WTC11 (cell line): ENCODE results near the gene PAK5. TPM values are rescaled to one million over a fixed set of nuclear protein-coding genes. Genes with fewer than 3 reads are reported as not detected.

Experiments used
- ATAC-seq: fragments of 200-7000 bp; cut with Tn5 transposase; 2 replicates; pipeline ENCODE4 v1.10.0; 2021; ENCODE audit warnings: mild to moderate bottlenecking, moderate library complexity
- CTCF ChIA-PET: fragments of 300-600 bp; sonication (Branson Sonifier 250); formaldehyde crosslinking; loops from one replicate; lab custom pipeline; 2021; ENCODE audit warnings: antibody characterized with exemption; lab: Charles Lee
- POLR2A ChIA-PET: fragments of 350-600 bp; sonication (Branson Sonifier 250); formaldehyde crosslinking; loops from one replicate; lab custom pipeline; 2021; ENCODE audit warnings: antibody characterized with exemption; lab: Charles Lee
- DNase-seq: peaks from one replicate; pipeline ENCODE4 v3.0.0; 2021; ENCODE audit warnings: low spot score
- H3K27ac Mint-ChIP-seq: 2 replicates; pipeline ENCODE4 v1.8.0; 2021; ENCODE audit warnings: mixed read lengths
- H3K27me3 Mint-ChIP-seq: 2 replicates; pipeline ENCODE4 v1.8.0; 2021; ENCODE audit warnings: low read depth, mild to moderate bottlenecking, moderate library complexity, mixed read lengths
- H3K36me3 Mint-ChIP-seq: 2 replicates; pipeline ENCODE4 v1.8.0; 2021; ENCODE audit warnings: mixed read lengths
- H3K4me1 Mint-ChIP-seq: 2 replicates; pipeline ENCODE4 v1.8.0; 2022; ENCODE audit warnings: mixed read lengths
- H3K4me3 Mint-ChIP-seq: 2 replicates; pipeline ENCODE4 v1.8.0; 2021; ENCODE audit warnings: mild to moderate bottlenecking, moderate library complexity, mixed read lengths
- H3K9me3 Mint-ChIP-seq: 2 replicates; pipeline ENCODE4 v1.8.0; 2021; ENCODE audit warnings: mixed read lengths
- ARID4B ChIP-seq: sonication (generic); formaldehyde crosslinking; IDR thresholded peaks from 2 replicates; pipeline ENCODE4 v1.8.0; 2023; ENCODE audit warnings: missing genetic modification reagents, mild to moderate bottlenecking, borderline replicate concordance
- CBFB ChIP-seq: sonication (generic); formaldehyde crosslinking; IDR thresholded peaks from 2 replicates; pipeline ENCODE4 v1.8.1; 2022; ENCODE audit warnings: mild to moderate bottlenecking, low read depth, missing genetic modification reagents
- CREM ChIP-seq: sonication (generic); formaldehyde crosslinking; IDR thresholded peaks from 2 replicates; pipeline ENCODE4 v1.8.1; 2022; ENCODE audit warnings: mild to moderate bottlenecking, missing genetic modification reagents, moderate library complexity
- ELF4 ChIP-seq: sonication (generic); formaldehyde crosslinking; IDR thresholded peaks from 2 replicates; pipeline ENCODE4 v1.8.1; 2022; ENCODE audit warnings: low read depth, mild to moderate bottlenecking, moderate library complexity, missing genetic modification reagents
- ESRRA ChIP-seq: sonication (generic); formaldehyde crosslinking; IDR thresholded peaks from 2 replicates; pipeline ENCODE4 v1.8.1; 2022; ENCODE audit warnings: mild to moderate bottlenecking, missing genetic modification reagents, borderline replicate concordance
- FOXJ3 ChIP-seq: sonication (generic); formaldehyde crosslinking; IDR thresholded peaks from 2 replicates; pipeline ENCODE4 v1.9.0; 2021; ENCODE audit warnings: missing genetic modification reagents, mild to moderate bottlenecking, borderline replicate concordance
- FOXP1 ChIP-seq: sonication (generic); formaldehyde crosslinking; IDR thresholded peaks from 2 replicates; pipeline ENCODE4 v1.8.0; 2022; ENCODE audit warnings: missing genetic modification reagents, mild to moderate bottlenecking, moderate library complexity, borderline replicate concordance
- FOXP4 ChIP-seq: sonication (generic); formaldehyde crosslinking; IDR thresholded peaks from 2 replicates; pipeline ENCODE4 v1.8.0; 2022; ENCODE audit warnings: mild to moderate bottlenecking, missing genetic modification reagents
- HMGXB4 ChIP-seq: sonication (generic); formaldehyde crosslinking; IDR thresholded peaks from 2 replicates; pipeline ENCODE4 v1.8.1; 2023; ENCODE audit warnings: mild to moderate bottlenecking, moderate library complexity, missing genetic modification reagents
- IRF1 ChIP-seq: sonication (generic); formaldehyde crosslinking; IDR thresholded peaks from 2 replicates; pipeline ENCODE4 v1.8.0; 2023; ENCODE audit warnings: missing genetic modification reagents
- IRF2 ChIP-seq: sonication (generic); formaldehyde crosslinking; IDR thresholded peaks from 2 replicates; pipeline ENCODE4 v1.8.0; 2022; ENCODE audit warnings: low read depth, missing genetic modification reagents, borderline replicate concordance
- MAX ChIP-seq: sonication (generic); formaldehyde crosslinking; IDR thresholded peaks from 2 replicates; pipeline ENCODE4 v1.8.0; 2022; ENCODE audit warnings: mild to moderate bottlenecking, missing genetic modification reagents
- MLX ChIP-seq: sonication (generic); formaldehyde crosslinking; IDR thresholded peaks from 2 replicates; pipeline ENCODE4 v1.8.1; 2023; ENCODE audit warnings: mild to moderate bottlenecking, missing genetic modification reagents, moderate library complexity
- NFE2L1 ChIP-seq: sonication (generic); formaldehyde crosslinking; IDR thresholded peaks from 2 replicates; pipeline ENCODE4 v1.8.1; 2023; ENCODE audit warnings: missing genetic modification reagents
- NR1H2 ChIP-seq: sonication (generic); formaldehyde crosslinking; IDR thresholded peaks from 2 replicates; pipeline ENCODE4 v1.9.0; 2021; ENCODE audit warnings: mild to moderate bottlenecking, moderate library complexity, missing genetic modification reagents
- SOX15 ChIP-seq: fragments of 250-450 bp; sonication (Bioruptor Pico); IDR thresholded peaks from 2 replicates; pipeline ENCODE4 v1.9.0; 2021; ENCODE audit warnings: mild to moderate bottlenecking
- TEAD4 ChIP-seq: sonication (generic); formaldehyde crosslinking; IDR thresholded peaks from 2 replicates; pipeline ENCODE4 v1.8.0; 2022; ENCODE audit warnings: mild to moderate bottlenecking, missing genetic modification reagents
- USF2 ChIP-seq: sonication (generic); formaldehyde crosslinking; IDR thresholded peaks from 2 replicates; pipeline ENCODE4 v1.8.1; 2023; ENCODE audit warnings: mild to moderate bottlenecking, missing genetic modification reagents, moderate library complexity
- ZNF121 ChIP-seq: sonication (generic); formaldehyde crosslinking; IDR thresholded peaks from 2 replicates; pipeline ENCODE4 v1.8.0; 2023; ENCODE audit warnings: missing genetic modification reagents
- ZNF281 ChIP-seq: sonication (generic); formaldehyde crosslinking; IDR thresholded peaks from 2 replicates; pipeline ENCODE4 v1.8.0; 2023; ENCODE audit warnings: mild to moderate bottlenecking, missing genetic modification reagents
- ZNF423 ChIP-seq: fragments of 250-450 bp; sonication (Bioruptor Pico); IDR thresholded peaks from 2 replicates; pipeline ENCODE4 v2.1.2; 2022; ENCODE audit warnings: mild to moderate bottlenecking, moderate library complexity
- total RNA-seq: library from RNA; stranded (reverse); gene quantifications from 3 replicates; pipeline ENCODE4 v1.2.3, GENCODE V29; 2021

The PAK5 gene
- total RNA-seq, 1 experiment from 2014 or later, result 0.31 TPM

GRCh38 chr20:9493803-9494202 lies 345.1 kb downstream of the PAK5 start:
- H3K9me3 Mint-ChIP-seq, result 0 out of 2 replicates have a peak, but pooled peaks cover 10% of the 10 kb centered on the region
- DNase-seq, result no peak
- ChIA-PET CTCF (interaction anchor here (1.0 kb wide), 1 partner anchor 26 kb away, joined by 3 read pairs; no protein-coding TSS in a partner anchor), POLR2A (no interaction called here)
- H3K4me1 Mint-ChIP-seq, result no peaks in the 10 kb centered on the region
- ATAC-seq, result no peak
- no peak overlapping the region for H3K4me3 Mint-ChIP-seq
- no peak overlapping the region for H3K27ac Mint-ChIP-seq
- H3K36me3 Mint-ChIP-seq, result no peaks in the 10 kb centered on the region
- TF ChIP-seq IRF1 (CRISPR knock-in tag), result no peak
- TF ChIP-seq CREM, result no peak
- TF ChIP-seq FOXP4, result no peak
- TF ChIP-seq MAX (CRISPR knock-in tag), result no peak
- no peak for TF ChIP-seq ZNF281 (CRISPR knock-in tag)
- no peak for TF ChIP-seq CBFB (CRISPR knock-in tag)
- TF ChIP-seq HMGXB4, result no peak
- no peak for TF ChIP-seq ZNF121 (CRISPR knock-in tag)
- no peak for TF ChIP-seq NFE2L1 (CRISPR knock-in tag)
- TF ChIP-seq MLX (CRISPR knock-in tag), result no peak
- H3K27me3 Mint-ChIP-seq, result peaks cover 5% of the 10 kb centered on the region

- ChIA-PET POLR2A (no interaction called here), CTCF (interaction anchor here (0.6 kb wide), 1 partner anchor 411 kb away, joined by 4 read pairs; no protein-coding TSS in a partner anchor)
- DNase-seq, result no peak
- H3K27ac Mint-ChIP-seq, result no peak overlapping the region
- ATAC-seq, result no peak
- no peaks in the 10 kb centered on the region for H3K4me1 Mint-ChIP-seq
- H3K4me3 Mint-ChIP-seq, result no peak overlapping the region
- H3K36me3 Mint-ChIP-seq, result no peaks in the 10 kb centered on the region
- H3K9me3 Mint-ChIP-seq, result 0 out of 2 replicates have a peak, but pooled peaks cover 10% of the 10 kb centered on the region
- peaks cover 5% of the 10 kb centered on the region for H3K27me3 Mint-ChIP-seq
- no peak for TF ChIP-seq FOXP1
- no peak for TF ChIP-seq SOX15 (CRISPR knock-in tag)
- TF ChIP-seq ARID4B (CRISPR knock-in tag), result no peak
- TF ChIP-seq IRF2 (CRISPR knock-in tag), result no peak
- no peak for TF ChIP-seq ESRRA (CRISPR knock-in tag)
- no peak for TF ChIP-seq FOXJ3 (CRISPR knock-in tag)
- no peak for TF ChIP-seq MAX (CRISPR knock-in tag)
- no peak for TF ChIP-seq NR1H2 (CRISPR knock-in tag)
- no peak for TF ChIP-seq ZNF423 (CRISPR knock-in tag)
- TF ChIP-seq ELF4 (CRISPR knock-in tag), result no peak
- no peak for TF ChIP-seq TEAD4
- TF ChIP-seq USF2 (CRISPR knock-in tag), result no peak
Measured at GRCh38 chr20:9492067-9492466, 346.8 kb downstream of the PAK5 start.
